B cell (primary cell): ENCODE data around the gene CDC42.

ENCODE experiments used
- EZH2 ChIP-seq: IDR thresholded peaks from 2 replicates; pipeline ENCODE4 v1.6.1; 2012; ENCODE audit warnings: borderline replicate concordance, low read depth, mild to moderate bottlenecking, moderate library complexity, low read length; ENCODE audit not compliant: insufficient read depth, poor library complexity, severe bottlenecking
- TF ChIP-seq, protein P1 (sequence below): fragments of 200-600 bp; IDR thresholded peaks from one replicate; pipeline ENCODE4 v1.8.0; 2022; ENCODE audit warnings: antibody characterized with exemption, mild to moderate bottlenecking

DNA sequence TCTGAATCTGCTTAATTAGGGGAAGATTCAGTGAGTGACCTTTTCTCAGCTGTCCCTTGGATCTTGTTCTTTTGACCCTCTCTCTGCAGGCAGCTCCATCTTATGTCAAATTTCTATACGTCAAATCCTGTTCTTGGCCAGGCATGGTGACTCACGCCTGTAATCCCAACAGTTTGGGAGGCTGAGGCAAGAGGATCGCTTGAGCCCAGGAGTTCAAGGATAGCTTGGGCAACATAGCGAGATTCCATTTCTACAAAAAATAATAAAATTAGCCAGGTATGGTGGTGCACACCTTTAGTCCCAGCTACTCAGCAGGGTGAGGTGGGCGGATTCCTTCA, 12.3 kb upstream of the CDC42 start:
- TF ChIP-seq, protein P1, sequence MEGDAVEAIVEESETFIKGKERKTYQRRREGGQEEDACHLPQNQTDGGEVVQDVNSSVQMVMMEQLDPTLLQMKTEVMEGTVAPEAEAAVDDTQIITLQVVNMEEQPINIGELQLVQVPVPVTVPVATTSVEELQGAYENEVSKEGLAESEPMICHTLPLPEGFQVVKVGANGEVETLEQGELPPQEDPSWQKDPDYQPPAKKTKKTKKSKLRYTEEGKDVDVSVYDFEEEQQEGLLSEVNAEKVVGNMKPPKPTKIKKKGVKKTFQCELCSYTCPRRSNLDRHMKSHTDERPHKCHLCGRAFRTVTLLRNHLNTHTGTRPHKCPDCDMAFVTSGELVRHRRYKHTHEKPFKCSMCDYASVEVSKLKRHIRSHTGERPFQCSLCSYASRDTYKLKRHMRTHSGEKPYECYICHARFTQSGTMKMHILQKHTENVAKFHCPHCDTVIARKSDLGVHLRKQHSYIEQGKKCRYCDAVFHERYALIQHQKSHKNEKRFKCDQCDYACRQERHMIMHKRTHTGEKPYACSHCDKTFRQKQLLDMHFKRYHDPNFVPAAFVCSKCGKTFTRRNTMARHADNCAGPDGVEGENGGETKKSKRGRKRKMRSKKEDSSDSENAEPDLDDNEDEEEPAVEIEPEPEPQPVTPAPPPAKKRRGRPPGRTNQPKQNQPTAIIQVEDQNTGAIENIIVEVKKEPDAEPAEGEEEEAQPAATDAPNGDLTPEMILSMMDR: no peak
- no peak for TF ChIP-seq EZH2
